Epidermal melanocyte (primary cell): ENCODE data around the gene GOLGA8R.
"Not testable (repeated sequence)": the region's sequence is repeated elsewhere in the genome, so short reads cannot be mapped to it uniquely, and the experiment has no call there.

Experiments
- DNase-seq: peaks from one replicate; pipeline ENCODE4 v3.0.0; 2011; ENCODE audit warnings: low spot score; ENCODE audit not compliant: insufficient read length

GOLGA8R gene

GRCh38 chr15:30414160-30414559 is at the start of gene GOLGA8R:
TSS of gene GOLGA8R (minus strand) at chr15:30414260. CDS start at chr15:30414162, 98 bp downstream.
- not testable (repeated sequence) for DNase-seq

DNA sequence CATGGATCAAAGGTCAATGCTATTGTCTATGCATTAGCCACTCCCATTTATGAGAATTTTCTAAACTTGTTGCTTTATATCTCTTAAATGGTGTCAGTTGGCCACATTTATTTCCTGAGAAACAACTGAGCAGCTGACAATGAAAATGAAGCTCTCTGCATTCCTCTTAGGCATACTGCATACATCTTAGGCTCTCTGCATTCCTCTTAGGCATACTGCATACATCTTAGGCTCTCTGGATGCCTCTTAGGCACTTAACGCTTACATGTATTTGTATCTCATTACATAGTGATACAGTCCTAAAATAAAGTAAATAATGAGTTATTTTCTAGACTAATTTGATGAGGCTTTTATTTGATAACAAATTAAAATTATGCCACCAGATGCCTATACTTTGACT is 49.8 kb upstream of the GOLGA8R start:
- not testable (repeated sequence) for DNase-seq

GRCh38 chr15:30462176-30462575 is 48.1 kb upstream of the GOLGA8R start:
- DNase-seq, result not testable (repeated sequence)

DNA sequence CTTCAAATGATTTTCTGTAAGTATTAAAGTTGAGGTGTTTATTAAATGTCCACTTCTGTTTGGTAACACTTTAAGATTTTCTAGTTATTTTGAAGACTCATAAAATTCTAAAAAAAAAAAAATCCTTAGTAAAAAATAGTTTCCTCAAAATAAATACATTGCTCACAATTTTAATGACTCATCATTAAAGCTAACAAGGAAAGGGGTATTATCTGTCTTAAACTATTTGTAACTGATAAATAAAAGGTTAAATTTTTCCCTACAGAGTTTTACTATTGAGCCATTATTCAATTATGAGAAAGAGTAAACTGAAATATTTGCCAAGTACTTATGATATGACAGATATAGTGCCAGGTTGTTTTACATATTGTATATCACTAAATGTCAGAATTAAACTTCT is 38.6 kb upstream of the GOLGA8R start:
- not testable (repeated sequence) for DNase-seq

GRCh38 chr15:30438348-30438747 is 24.3 kb upstream of the GOLGA8R start:
- DNase-seq, result not testable (repeated sequence)

DNA sequence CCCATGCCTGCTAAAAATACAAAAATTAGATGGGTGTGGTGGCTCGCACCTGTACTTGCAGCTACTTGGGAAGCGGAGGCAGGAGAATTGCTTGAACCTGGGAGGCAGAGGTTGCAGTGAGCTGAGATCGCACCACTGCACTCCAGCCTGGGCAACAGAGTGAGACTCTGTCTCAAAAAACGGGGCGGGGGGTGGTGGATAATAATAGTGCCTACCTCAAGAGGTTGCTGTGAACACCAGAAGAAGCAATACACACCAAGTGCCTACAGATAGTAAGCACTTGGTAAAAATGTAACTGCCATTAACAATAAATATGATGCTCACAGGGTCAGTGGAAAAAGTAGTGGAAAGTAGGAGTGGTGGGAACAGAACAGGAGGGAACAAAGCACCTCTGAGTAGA is 21.8 kb upstream of the GOLGA8R start:
- not testable (repeated sequence) for DNase-seq

DNA sequence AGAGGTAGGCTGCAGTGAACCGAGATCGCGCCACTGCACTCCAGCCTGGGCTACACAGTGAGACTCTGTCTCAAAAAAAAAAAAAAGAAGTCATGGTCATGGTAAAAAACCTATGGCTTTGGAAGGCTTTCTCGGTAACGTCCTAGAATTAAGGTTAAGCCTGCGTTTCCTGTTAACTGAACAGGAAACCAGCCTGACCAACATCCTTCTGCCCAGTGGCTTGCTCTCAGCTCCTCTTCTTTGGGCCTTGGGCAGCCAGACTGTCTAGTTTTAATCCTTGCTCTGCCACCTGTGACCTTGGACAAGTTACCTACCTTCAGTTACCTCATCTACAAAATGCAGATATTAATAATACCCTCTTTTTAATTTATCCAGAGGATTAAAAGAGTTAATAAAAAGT is 6.7 kb upstream of the GOLGA8R start:
- not testable (repeated sequence) for DNase-seq

- not testable (repeated sequence) for DNase-seq
Measured at GRCh38 chr15:30407636-30408035, 6.4 kb downstream of the GOLGA8R start.

DNA sequence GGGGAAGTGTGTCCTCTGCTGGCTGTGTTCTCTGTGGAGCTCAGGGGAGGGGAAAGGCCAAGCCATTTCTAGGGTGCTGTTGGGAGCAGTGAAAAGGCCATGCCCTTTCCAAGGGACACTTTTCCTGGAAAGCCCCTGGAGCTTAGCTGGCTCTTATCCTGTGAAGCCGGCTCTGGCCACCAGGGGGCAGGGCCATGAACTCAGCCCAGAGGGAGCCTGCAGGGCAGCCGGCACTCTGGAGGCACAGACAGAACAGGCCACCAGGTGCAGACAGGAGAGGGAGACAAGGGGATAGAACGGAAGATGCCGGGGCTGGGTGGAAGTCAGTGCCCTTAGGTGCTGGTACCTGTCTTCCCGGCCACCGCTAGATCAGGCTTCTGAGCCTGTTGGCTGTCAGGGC is 15.1 kb downstream of the GOLGA8R start:
- DNase-seq, result not testable (repeated sequence)

GRCh38 chr15:30393664-30393991 is 20.4 kb downstream of the GOLGA8R start:
- not testable (repeated sequence) for DNase-seq

DNA sequence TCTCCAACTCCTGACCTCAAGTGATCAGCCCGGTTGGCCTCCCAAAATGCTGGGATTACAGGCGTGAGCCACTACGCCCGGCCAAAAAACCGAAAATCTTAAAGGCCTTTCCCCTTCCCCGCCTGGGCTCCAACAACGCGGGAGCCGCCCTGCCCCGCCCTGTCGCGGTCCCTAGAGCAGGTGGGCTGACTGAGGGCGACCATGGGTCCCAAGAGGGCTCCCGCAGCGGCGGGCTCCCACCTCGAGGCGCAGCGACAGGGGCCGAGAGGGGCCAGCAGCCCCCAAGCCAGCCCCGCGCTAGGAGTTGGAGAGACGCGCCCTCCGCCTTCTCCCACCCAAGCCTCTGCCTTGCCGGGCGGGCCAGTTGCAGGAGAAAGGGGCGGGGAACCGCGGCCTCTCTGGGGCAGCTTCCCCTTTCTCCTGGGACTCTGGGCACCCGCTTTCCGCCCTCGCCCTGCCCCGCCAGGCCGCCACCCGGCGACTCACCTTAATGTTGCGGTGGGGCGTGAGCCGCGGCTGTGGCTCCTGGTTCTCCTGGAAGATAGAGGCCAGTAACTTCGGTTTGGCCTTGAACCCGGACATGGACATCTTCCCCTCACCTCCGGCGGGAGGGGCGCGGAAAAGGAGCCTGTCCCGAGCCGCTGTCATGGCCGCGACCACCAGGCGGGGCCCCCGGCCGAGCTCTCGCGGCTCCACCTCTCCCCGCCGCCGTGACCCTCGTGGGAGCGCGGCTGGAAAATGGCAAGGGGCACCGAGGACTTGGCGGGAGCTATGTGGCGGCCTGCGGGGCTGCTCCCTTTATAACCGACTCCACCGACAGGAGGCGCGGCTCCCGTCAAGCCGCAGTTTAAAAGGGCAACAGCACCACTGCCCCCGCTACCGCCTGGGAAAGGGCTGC is 21.0 kb downstream of the GOLGA8R start, which contains the start of gene CHRFAM7A:
Gene CHRFAM7A, minus strand, starts transcription at position 775 of the 898 bp plus-strand sequence. CDS start 10,189 bp downstream, outside the sequence.
- not testable (repeated sequence) for DNase-seq

- not testable (repeated sequence) for DNase-seq
Measured at GRCh38 chr15:30386318-30386887, 27.7 kb downstream of the GOLGA8R start.

GRCh38 chr15:30377082-30377413 is 37.0 kb downstream of the GOLGA8R start:
- DNase-seq, result not testable (repeated sequence)

DNA sequence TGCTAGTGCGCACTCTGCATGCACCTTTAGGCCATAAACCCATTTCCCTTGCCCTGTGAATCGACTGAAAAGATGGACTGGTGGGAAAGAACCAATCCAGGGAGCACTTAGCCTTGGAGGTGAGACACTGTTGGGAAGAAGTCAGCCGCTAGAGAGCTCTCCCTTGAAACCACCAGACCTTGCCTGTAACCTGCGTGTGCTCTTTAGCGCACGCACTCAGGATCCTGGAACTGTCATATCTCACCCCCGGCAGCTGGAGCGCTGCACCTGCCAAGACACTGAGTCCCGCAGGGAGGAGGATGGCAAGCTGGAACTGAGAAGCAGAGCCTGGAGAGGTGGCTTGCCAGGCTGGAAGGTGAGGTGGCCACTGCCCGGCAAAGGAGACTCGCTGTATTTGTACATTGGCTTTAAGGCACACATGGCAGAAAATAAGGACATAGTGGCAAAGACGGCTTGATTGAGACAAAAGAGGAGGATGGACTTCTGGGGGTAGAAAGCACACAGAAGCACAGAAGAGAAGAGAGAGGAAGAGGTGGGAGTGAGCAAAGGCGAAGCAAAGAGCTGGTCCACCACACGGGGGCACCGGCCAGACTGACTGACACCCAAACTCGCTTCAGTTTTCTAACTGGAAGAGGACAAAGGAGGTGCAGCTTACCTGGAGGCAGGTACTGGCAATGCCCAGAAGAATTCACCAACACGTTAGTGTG is 37.5 kb downstream of the GOLGA8R start:
- DNase-seq, result not testable (repeated sequence)

GRCh38 chr15:30375872-30376271 is 38.2 kb downstream of the GOLGA8R start:
- not testable (repeated sequence) for DNase-seq

DNA sequence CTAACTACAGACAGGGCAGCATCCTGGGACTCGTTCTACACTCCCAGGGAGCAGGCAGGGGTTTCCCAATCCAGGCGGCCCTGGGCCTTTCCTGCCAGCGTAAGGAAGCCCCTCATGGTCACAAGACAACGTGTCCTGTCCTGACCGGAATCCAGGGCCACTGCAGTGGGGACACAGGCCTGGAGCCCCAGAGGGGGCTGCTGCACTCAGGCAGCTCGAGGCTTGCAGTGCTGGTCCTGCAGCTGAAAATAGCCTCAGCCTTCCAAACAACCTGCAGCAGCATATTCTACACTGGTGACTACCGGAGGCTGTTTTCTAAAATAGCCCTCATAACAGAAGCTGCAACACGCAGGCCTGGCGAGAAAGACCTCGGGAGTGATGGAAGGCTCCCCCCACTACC is 39.2 kb downstream of the GOLGA8R start:
- DNase-seq, result not testable (repeated sequence)

GRCh38 chr15:30368271-30368670 is 45.8 kb downstream of the GOLGA8R start:
- not testable (repeated sequence) for DNase-seq

DNA sequence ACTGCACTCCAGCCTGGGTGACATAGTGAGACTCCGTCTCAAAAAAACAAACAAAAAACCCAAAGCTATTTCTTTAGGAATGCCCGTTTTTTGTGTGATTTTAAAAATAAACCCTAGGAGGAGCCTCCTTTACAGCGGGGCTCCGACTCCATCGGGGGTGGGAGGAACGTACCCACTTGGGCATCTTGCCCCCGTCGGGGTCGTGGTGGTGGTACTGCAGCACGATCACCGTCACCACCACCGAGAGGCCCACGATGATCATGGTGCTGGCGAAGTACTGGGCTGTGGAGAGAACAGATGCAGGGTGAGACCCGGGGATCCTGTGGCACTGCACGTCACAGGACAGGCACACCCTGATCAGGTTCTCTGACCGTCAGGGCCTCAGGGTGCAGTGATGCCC is 46.8 kb downstream of the GOLGA8R start:
- DNase-seq, result not testable (repeated sequence)

- not testable (repeated sequence) for DNase-seq
Measured at GRCh38 chr15:30361404-30361803, 52.7 kb downstream of the GOLGA8R start.

DNA sequence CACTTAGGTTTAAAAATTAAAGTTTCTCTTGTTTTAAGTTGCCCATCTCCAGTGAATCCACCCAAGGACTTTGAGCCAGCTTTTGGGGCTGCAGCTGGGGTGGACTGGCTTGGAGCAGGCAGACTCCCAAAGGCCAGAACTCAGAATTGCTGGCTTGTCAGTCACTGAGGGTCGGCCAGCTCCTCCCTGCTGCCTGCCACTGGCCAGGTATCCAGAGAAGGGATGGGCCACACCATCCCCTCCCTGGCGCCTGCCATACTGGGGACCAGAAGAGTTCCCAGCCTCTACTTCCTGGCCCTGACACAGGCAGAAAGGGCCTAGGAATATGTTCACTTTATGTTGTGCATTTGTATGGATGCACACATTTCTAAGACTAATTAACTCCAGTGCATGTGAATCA is 53.1 kb downstream of the GOLGA8R start:
- DNase-seq, result not testable (repeated sequence)

GRCh38 chr15:30355043-30355442 is 59.0 kb downstream of the GOLGA8R start:
- DNase-seq, result not testable (repeated sequence)
